OCI-LY3 (cell line): ENCODE data around the gene CTDSPL2.
A peak's percentile ranks its signal among the peaks of the same experiment; 100 is the strongest.

ENCODE experiments used
- H2AFZ ChIP-seq: fragments of 200-600, 300-600 bp; shearing (Covaris generic); 2 replicates; pipeline ENCODE4 v1.6.0; 2014; ENCODE audit warnings: antibody characterized with exemption, low read depth, low read length
- H3K27ac ChIP-seq: fragments of 200-600, 300-600 bp; sonication (generic); 2 replicates; pipeline ENCODE4 v1.5.1; 2014; ENCODE audit warnings: mild to moderate bottlenecking, low read length, moderate library complexity, mixed read lengths
- H3K27me3 ChIP-seq: fragments of 200-600, 300-600 bp; sonication (generic); 2 replicates; pipeline ENCODE4 v1.6.1; 2014; ENCODE audit warnings: low read depth, low read length, mixed read lengths
- H3K36me3 ChIP-seq: fragments of 200-600, 300-600 bp; sonication (generic); replicated peaks from 2 replicates; pipeline ENCODE3; 2014; ENCODE audit warnings: low read depth, low read length, mixed read lengths
- H3K4me1 ChIP-seq: fragments of 300-600, 200-600 bp; sonication (generic); 2 replicates; pipeline ENCODE4 v1.6.1; 2014; ENCODE audit warnings: low read length, mixed read lengths
- H3K4me2 ChIP-seq: fragments of 200-600, 300-600 bp; sonication (generic); 2 replicates; pipeline ENCODE4 v1.6.1; 2014; ENCODE audit warnings: low read length, mixed read lengths
- H3K4me3 ChIP-seq: fragments of 300-600, 200-600 bp; sonication (generic); 2 replicates; pipeline ENCODE4 v1.5.1; 2014; ENCODE audit warnings: antibody characterized with exemption, mild to moderate bottlenecking, low read length, moderate library complexity
- H3K79me2 ChIP-seq: fragments of 300-600, 200-600 bp; shearing (Covaris generic); 2 replicates; pipeline ENCODE4 v1.6.1; 2014; ENCODE audit warnings: mild to moderate bottlenecking, low read length, mixed read lengths
- H3K9ac ChIP-seq: fragments of 300-600, 200-600 bp; shearing (Covaris generic); 2 replicates; pipeline ENCODE4 v1.6.0; 2014; ENCODE audit warnings: mild to moderate bottlenecking, low read length, moderate library complexity
- H3K9me3 ChIP-seq: fragments of 200-600, 300-600 bp; shearing (Covaris generic); 2 replicates; pipeline ENCODE4 v1.6.1; 2014; ENCODE audit warnings: low read length, mixed read lengths; ENCODE audit not compliant: insufficient read depth
- H4K20me1 ChIP-seq: fragments of 200-600, 300-600 bp; sonication (generic); 2 replicates; pipeline ENCODE4 v1.6.1; 2016; ENCODE audit warnings: low read length, mixed read lengths; ENCODE audit not compliant: insufficient read depth
- EZH2phosphoT487 ChIP-seq: fragments of 200-600 bp; shearing (Covaris generic); IDR thresholded peaks from 2 replicates; pipeline ENCODE4 v1.6.1; 2018; ENCODE audit warnings: antibody characterized with exemption, mixed run types, low read depth
- TF ChIP-seq, protein P1 (sequence below): fragments of 200-600, 300-600 bp; sonication (generic); IDR thresholded peaks from 2 replicates; pipeline ENCODE4 v1.5.1; 2014; ENCODE audit warnings: antibody characterized with exemption, low read length, low read depth

The CTDSPL2 gene

DNA sequence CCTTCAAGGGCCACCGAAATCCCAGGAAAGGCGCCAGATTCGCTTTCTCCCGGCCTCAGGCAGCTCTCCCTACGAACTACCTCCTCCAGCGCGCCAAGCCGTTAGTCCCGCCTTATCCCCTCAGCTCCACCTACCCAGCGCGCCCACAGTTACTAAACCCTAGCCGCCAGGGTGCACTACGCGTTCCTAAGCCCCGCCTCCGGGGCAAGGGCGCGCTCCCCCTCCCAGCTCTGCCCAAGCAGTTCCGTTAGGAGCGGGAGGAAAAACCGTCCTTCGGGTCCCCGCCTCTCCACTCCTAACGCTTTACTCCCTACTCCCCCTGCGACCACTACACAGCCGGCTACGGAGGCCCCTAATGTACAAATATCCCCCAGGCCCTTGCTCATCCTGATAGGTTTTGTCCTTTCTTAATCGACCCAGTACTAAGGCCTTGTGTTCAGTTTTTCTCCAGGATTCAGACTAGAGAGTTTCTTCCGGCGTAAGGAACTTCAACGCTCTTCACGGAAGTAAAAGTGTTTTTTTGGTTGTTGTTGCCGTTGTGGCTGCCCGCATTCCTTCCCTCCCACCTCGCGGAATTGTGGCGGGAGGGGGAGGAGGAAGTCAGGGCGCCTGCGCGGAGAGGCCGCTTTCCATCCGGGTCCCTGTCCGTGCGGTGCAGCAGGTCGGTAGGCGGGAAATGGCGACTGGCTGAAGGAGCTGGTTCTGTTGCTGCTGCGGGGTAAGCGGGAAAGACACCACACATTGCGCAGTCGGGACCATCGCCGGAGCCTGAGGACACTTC is at the start of gene CTDSPL2:
TSS of gene CTDSPL2 (plus strand) at position 655 of the 781 bp plus-strand sequence. CDS start 31,386 bp downstream, outside the sequence.
- TF ChIP-seq, protein P1, sequence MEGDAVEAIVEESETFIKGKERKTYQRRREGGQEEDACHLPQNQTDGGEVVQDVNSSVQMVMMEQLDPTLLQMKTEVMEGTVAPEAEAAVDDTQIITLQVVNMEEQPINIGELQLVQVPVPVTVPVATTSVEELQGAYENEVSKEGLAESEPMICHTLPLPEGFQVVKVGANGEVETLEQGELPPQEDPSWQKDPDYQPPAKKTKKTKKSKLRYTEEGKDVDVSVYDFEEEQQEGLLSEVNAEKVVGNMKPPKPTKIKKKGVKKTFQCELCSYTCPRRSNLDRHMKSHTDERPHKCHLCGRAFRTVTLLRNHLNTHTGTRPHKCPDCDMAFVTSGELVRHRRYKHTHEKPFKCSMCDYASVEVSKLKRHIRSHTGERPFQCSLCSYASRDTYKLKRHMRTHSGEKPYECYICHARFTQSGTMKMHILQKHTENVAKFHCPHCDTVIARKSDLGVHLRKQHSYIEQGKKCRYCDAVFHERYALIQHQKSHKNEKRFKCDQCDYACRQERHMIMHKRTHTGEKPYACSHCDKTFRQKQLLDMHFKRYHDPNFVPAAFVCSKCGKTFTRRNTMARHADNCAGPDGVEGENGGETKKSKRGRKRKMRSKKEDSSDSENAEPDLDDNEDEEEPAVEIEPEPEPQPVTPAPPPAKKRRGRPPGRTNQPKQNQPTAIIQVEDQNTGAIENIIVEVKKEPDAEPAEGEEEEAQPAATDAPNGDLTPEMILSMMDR, result no peak; the same call in 1 of the 2 replicates
- TF ChIP-seq EZH2phosphoT487, result no peak
- no peaks in the 10 kb centered on the region for H3K27me3 ChIP-seq

DNA sequence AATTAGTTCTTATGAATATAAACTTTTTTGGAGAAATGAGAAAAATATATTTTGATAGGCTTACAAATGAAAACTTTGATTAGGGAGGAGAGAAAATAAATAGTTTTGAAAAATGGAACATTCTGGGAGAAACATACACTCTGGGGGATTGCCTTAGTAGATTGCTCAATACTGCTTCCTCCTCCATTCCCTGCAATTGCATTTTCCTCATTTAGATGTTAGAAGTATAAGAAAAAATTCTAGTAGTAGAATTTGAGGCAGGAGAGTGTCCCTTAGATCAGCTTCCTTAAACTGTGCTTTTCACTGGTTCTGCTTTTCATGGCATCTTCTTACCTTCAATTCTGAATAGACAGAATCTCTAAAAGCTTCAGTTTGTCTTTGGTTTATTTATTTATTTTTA is 46.2 kb upstream of the CTDSPL2 start:
- H4K20me1 ChIP-seq, result no peaks in the 10 kb centered on the region
- no peak overlapping the region for H3K4me3 ChIP-seq
- H3K4me2 ChIP-seq, result no peak overlapping the region
- no peak overlapping the region for H2AFZ ChIP-seq
- H3K79me2 ChIP-seq, result no peaks in the 10 kb centered on the region
- no peaks in the 10 kb centered on the region for H3K27me3 ChIP-seq
- H3K27ac ChIP-seq, result no peak overlapping the region
- H3K4me1 ChIP-seq, result peaks cover 10% of the 10 kb centered on the region
- H3K9me3 ChIP-seq, result no peaks in the 10 kb centered on the region
- H3K36me3 ChIP-seq, result peaks cover 3% of the 10 kb centered on the region
- TF ChIP-seq EZH2phosphoT487, result no peak
- TF ChIP-seq, protein P1, result no peak
- H3K9ac ChIP-seq, result no peak overlapping the region

More for the DNA sequence above, at the start of gene CTDSPL2:
- H3K79me2 ChIP-seq, result peaks cover 65% of the 10 kb centered on the region
- peak within 1 kb of the TSS; percentile 99 for H2AFZ ChIP-seq
- peaks cover 27% of the 10 kb centered on the region for H4K20me1 ChIP-seq
- H3K4me3 ChIP-seq, result peak within 1 kb of the TSS; percentile 95
- H3K4me1 ChIP-seq, result peaks cover 16% of the 10 kb centered on the region
- peak within 1 kb of the TSS; percentile 99 for H3K9ac ChIP-seq
- peak within 1 kb of the TSS; percentile 94 for H3K27ac ChIP-seq
- H3K4me2 ChIP-seq, result peak within 1 kb of the TSS; percentile 82
- H3K9me3 ChIP-seq, result no peaks in the 10 kb centered on the region
- peaks cover 4% of the 10 kb centered on the region for H3K36me3 ChIP-seq

DNA sequence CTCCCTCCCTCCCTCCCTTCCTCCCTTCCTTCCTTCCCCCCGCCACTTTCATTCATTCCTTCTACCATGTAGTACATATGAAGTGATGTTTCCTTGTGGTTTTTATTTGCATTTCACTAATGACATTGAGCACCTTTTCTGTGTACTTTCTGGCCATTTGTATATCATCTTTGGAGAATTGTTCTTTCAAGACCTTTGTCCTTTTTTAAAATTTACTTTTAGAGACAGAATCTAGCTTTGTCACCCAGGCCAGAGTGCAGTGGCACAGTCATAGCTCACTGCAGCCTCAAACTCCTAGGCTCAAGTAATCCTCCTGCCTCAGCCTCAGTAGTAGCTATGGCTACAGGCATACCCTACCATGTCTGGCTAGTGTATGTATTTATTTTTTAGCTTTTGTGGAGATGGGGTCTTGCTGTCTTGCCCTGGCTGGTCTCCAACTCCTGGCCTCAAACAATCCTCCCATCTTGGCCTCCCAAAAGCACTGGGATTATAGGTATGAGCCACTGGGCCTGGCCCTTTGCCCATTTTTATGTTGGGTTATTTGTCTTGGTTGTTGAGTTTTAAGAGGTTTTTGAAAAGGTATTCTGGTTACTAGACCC is 42.0 kb upstream of the CTDSPL2 start:
- H3K4me3 ChIP-seq, result no peak overlapping the region
- H4K20me1 ChIP-seq, result no peaks in the 10 kb centered on the region
- H2AFZ ChIP-seq, result no peak overlapping the region
- no peaks in the 10 kb centered on the region for H3K9me3 ChIP-seq
- no peak for TF ChIP-seq EZH2phosphoT487
- TF ChIP-seq, protein P1, result no peak
- peak overlapping the region; percentile 21; the same call in 1 of the 2 replicates for H3K4me2 ChIP-seq
- no peak overlapping the region for H3K9ac ChIP-seq
- H3K36me3 ChIP-seq, result no peaks in the 10 kb centered on the region
- no peaks in the 10 kb centered on the region for H3K27me3 ChIP-seq
- H3K79me2 ChIP-seq, result no peaks in the 10 kb centered on the region
- H3K27ac ChIP-seq, result no peak overlapping the region
- peaks cover 10% of the 10 kb centered on the region for H3K4me1 ChIP-seq

DNA sequence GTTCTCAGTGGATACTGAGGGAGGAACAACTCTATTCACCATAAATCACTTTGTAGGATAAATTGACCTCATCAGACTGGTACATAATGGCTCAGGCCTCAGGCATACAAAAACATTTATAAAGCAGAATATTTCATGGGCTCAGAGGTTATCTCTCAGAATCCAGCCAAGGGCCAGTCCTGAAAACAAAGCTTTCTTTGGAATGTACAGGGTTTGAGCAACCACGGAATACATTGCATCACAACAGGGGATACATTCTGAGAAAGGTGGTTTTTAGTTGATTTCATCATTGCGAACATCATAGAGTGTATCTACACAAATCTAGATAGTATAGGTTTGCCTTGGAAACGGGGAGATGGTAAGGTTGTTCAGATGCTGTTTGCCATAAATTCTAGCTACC is 33.4 kb upstream of the CTDSPL2 start:
- Histone ChIP-seq H2AFZ (no peak overlapping the region), H3K27me3 (no peaks in the 10 kb centered on the region), H3K4me2 (no peak overlapping the region), H3K4me3 (no peak overlapping the region), H3K79me2 (no peaks in the 10 kb centered on the region), H3K9ac (no peak overlapping the region), H3K9me3 (no peaks in the 10 kb centered on the region), H3K4me1 (no peaks in the 10 kb centered on the region), H3K36me3 (no peaks in the 10 kb centered on the region), H4K20me1 (no peaks in the 10 kb centered on the region), H3K27ac (no peak overlapping the region)
- TF ChIP-seq, protein P1, result no peak
- TF ChIP-seq EZH2phosphoT487, result no peak
